CD14-positive monocyte (primary cell): Measurements from ENCODE around the gene DPP10. TPM values are rescaled to one million over a fixed set of nuclear protein-coding genes. Genes with fewer than 3 reads are reported as not detected.

Experiments used
- DNase-seq, 3 donors: peaks; one replicate each; pipeline ENCODE4 v3.0.0-alpha.2; 2011 to 2022
- H2AFZ ChIP-seq: 2 replicates; pipeline ENCODE4 v1.6.0; 2012; ENCODE audit warnings: mild to moderate bottlenecking, low read depth, low read length, inconsistent platforms; ENCODE audit not compliant: insufficient read depth, poor library complexity, severe bottlenecking
- H3K27ac ChIP-seq, 2 donors: 1 replicate in 1 of 2; 2 replicates in 1 of 2; pipeline ENCODE4 v1.5.1; 2012 to 2013; ENCODE audit warnings: low read length in 2 of 2, control low read depth in 1 of 2, inconsistent platforms in 1 of 2, low read depth in 1 of 2, mild to moderate bottlenecking in 1 of 2
- H3K27me3 ChIP-seq, 2 donors: one replicate each; pipeline versions ENCODE4 v1.6.0 to v1.6.1; 2011 to 2013; ENCODE audit warnings: low read length in 2 of 2; ENCODE audit not compliant: control insufficient read depth in 2 of 2, insufficient read depth in 2 of 2
- H3K36me3 ChIP-seq, 2 donors: replicated peaks in 1 of 2; 1 replicate in 1 of 2; 2 replicates in 1 of 2; pipeline versions ENCODE4 v1.5.1 to v1.6.1; 2012 to 2013; ENCODE audit warnings: low read length in 2 of 2, control low read depth in 1 of 2, inconsistent platforms in 1 of 2, mild to moderate bottlenecking in 1 of 2; ENCODE audit not compliant: insufficient read depth in 2 of 2, control insufficient read depth in 1 of 2
- H3K4me1 ChIP-seq, 2 donors: 1 replicate in 1 of 2; 2 replicates in 1 of 2; pipeline versions ENCODE4 v1.5.1 to v1.6.1; 2012 to 2013; ENCODE audit warnings: low read length in 2 of 2, control low read depth in 1 of 2, inconsistent platforms in 1 of 2, mild to moderate bottlenecking in 1 of 2, moderate library complexity in 1 of 2; ENCODE audit not compliant: insufficient read depth in 2 of 2, control insufficient read depth in 1 of 2
- H3K4me2 ChIP-seq: replicated peaks from 2 replicates; pipeline ENCODE3; 2012; ENCODE audit warnings: low read length, moderate library complexity, mild to moderate bottlenecking; ENCODE audit not compliant: poor library complexity, severe bottlenecking; ENCODE audit errors: extremely low read depth
- H3K4me3 ChIP-seq, 3 experiments: fragments of 200-600 bp in 1 of 3; sonication (generic) in 1 of 3; replicated peaks in 1 of 3; 1 replicate in 2 of 3; 2 replicates in 1 of 3; pipeline ENCODE4 v1.5.1; 2011 to 2013; ENCODE audit warnings: low read length in 3 of 3, mild to moderate bottlenecking in 3 of 3, control low read depth in 2 of 3, low read depth in 2 of 3, inconsistent platforms in 1 of 3, moderate library complexity in 1 of 3
- H3K79me2 ChIP-seq: 2 replicates; pipeline ENCODE4 v1.6.0; 2012; ENCODE audit warnings: mild to moderate bottlenecking, control low read depth, inconsistent platforms, low read length, moderate library complexity; ENCODE audit not compliant: insufficient read depth
- H3K9ac ChIP-seq: 2 replicates; pipeline ENCODE4 v1.6.0; 2017; ENCODE audit warnings: low read length, mild to moderate bottlenecking; ENCODE audit not compliant: insufficient read depth, poor library complexity, severe bottlenecking
- H3K9me3 ChIP-seq, 2 donors: replicated peaks in 1 of 2; 1 replicate in 1 of 2; 2 replicates in 1 of 2; pipeline versions ENCODE4 v1.5.1 to v1.6.1; 2012 to 2013; ENCODE audit warnings: low read length in 2 of 2, control low read depth in 1 of 2; ENCODE audit not compliant: control insufficient read depth in 1 of 2, insufficient read depth in 1 of 2
- H4K20me1 ChIP-seq: 2 replicates; pipeline ENCODE4 v1.6.0; 2012; ENCODE audit warnings: mild to moderate bottlenecking, low read length, control low read depth, moderate library complexity; ENCODE audit not compliant: insufficient read depth
- H3K27ac Mint-ChIP-seq, 7 donors: one replicate each; pipeline ENCODE4 v1.8.0; 2020; ENCODE audit warnings: mild to moderate bottlenecking in 7 of 7, mixed read lengths in 7 of 7, moderate library complexity in 6 of 7, inconsistent platforms in 2 of 7
- H3K27me3 Mint-ChIP-seq, 3 donors: one replicate each; pipeline ENCODE4 v1.8.0; 2021 to 2022; ENCODE audit warnings: low read depth in 3 of 3, mild to moderate bottlenecking in 3 of 3, mixed read lengths in 3 of 3, moderate library complexity in 3 of 3, inconsistent platforms in 1 of 3
- H3K36me3 Mint-ChIP-seq, 2 donors: one replicate each; pipeline ENCODE4 v1.8.0; 2020; ENCODE audit warnings: mixed read lengths in 2 of 2, inconsistent platforms in 1 of 2, mild to moderate bottlenecking in 1 of 2
- H3K4me1 Mint-ChIP-seq: one replicate; pipeline ENCODE4 v1.8.0; 2020; ENCODE audit warnings: mild to moderate bottlenecking, mixed read lengths
- H3K4me3 Mint-ChIP-seq, 2 donors: one replicate each; pipeline ENCODE4 v1.8.0; 2020; ENCODE audit warnings: mild to moderate bottlenecking in 2 of 2, mixed read lengths in 2 of 2, moderate library complexity in 1 of 2
- H3K9me3 Mint-ChIP-seq, 7 donors: one replicate each; pipeline ENCODE4 v1.8.0; 2020 to 2022; ENCODE audit warnings: mixed read lengths in 7 of 7, mild to moderate bottlenecking in 6 of 7, moderate library complexity in 6 of 7, inconsistent platforms in 2 of 7
- CTCF ChIP-seq: fragments of 200-600 bp; IDR thresholded peaks from one replicate; pipeline ENCODE4 v1.8.0; 2022; ENCODE audit warnings: antibody characterized with exemption, mild to moderate bottlenecking
- WGBS: methylation state at CpG from one replicate; pipeline ENCODE4 v1.1.5; 2013; ENCODE audit warnings: missing lambda C conversion rate; ENCODE audit not compliant: insufficient coverage; 5-methylcytosine and 5-hydroxymethylcytosine counted together
- intact Hi-C, 2 donors: fragments of 100-400 bp; cut with micrococcal nuclease; formaldehyde crosslinking; loops; one replicate each; pipeline versions ENCODE4 v1.15.0 to v1.15.1; 2023
- polyA plus RNA-seq, 3 donors: library from polyadenylated mRNA; depleted of rRNA in 1 of 3; unstranded in 2 of 3; stranded (reverse) in 1 of 3; fragments of 300-500 nt in 2 of 3; fragments of >200 nt in 1 of 3; fragmentation: Illumina TruSeq in 2 of 3; gene quantifications; 1 replicate in 2 of 3; 2 replicates in 1 of 3; pipeline ENCODE4 v1.2.3, GENCODE V29; 2012 to 2021

DPP10 gene
- polyA plus RNA-seq, 3 donors = not detected

- Histone ChIP-seq H3K36me3 (no peaks in the 10 kb centered on the region), H3K27ac (no peak overlapping the region), H3K9me3 (peaks cover 3 to 9% of the 10 kb centered on the region in 2 donors), H3K4me3 (no peak overlapping the region), H3K4me1 (no peaks in the 10 kb centered on the region), H2AFZ (no peak overlapping the region), H4K20me1 (no peaks in the 10 kb centered on the region), H3K4me2 (no peak overlapping the region), H3K27me3 (no peaks in the 10 kb centered on the region), H3K79me2 (no peaks in the 10 kb centered on the region), H3K9ac (no peak overlapping the region)
- H3K27ac Mint-ChIP-seq = no peak overlapping the region
- peaks cover 2 to 11% (median 6%) of the 10 kb centered on the region in 7 donors for H3K9me3 Mint-ChIP-seq
- no peaks in the 10 kb centered on the region for H3K4me1 Mint-ChIP-seq
- DNase-seq = no peak
- no peaks in the 10 kb centered on the region for H3K27me3 Mint-ChIP-seq
- TF ChIP-seq CTCF = no peak
- WGBS = 60% methylated on average over 1 of the region's 2 CpGs
- no peak overlapping the region for H3K4me3 Mint-ChIP-seq
- intact Hi-C loops = no loop called here
- no peaks in the 10 kb centered on the region for H3K36me3 Mint-ChIP-seq
Measured at GRCh38 chr2:114800371-114800770, 357.9 kb downstream of the DPP10 start.

GRCh38 chr2:114805195-114805594, 362.8 kb downstream of the DPP10 start:
- Histone ChIP-seq H3K4me2 (no peak overlapping the region), H2AFZ (no peak overlapping the region), H3K4me1 (no peaks in the 10 kb centered on the region), H3K36me3 (no peaks in the 10 kb centered on the region), H3K27me3 (no peaks in the 10 kb centered on the region), H3K9me3 (peaks cover 0 to 9% of the 10 kb centered on the region in 2 donors), H4K20me1 (no peaks in the 10 kb centered on the region), H3K9ac (no peak overlapping the region), H3K79me2 (no peaks in the 10 kb centered on the region), H3K4me3 (no peak overlapping the region), H3K27ac (no peak overlapping the region)
- TF ChIP-seq CTCF = no peak
- Mint-ChIP-seq H3K27ac (no peak overlapping the region), H3K36me3 (no peaks in the 10 kb centered on the region), H3K4me3 (no peak overlapping the region), H3K9me3 (peaks cover 1 to 12% (median 7%) of the 10 kb centered on the region in 7 donors), H3K4me1 (no peaks in the 10 kb centered on the region), H3K27me3 (no peaks in the 10 kb centered on the region)
- intact Hi-C loops = no loop called here
- no peak for DNase-seq
- WGBS = no CpG with 5 or more reads among the region's 3 CpGs
